GM12878 (cell line): Measurements from ENCODE around the gene PLPP3. TPM values are rescaled to one million over a fixed set of nuclear protein-coding genes. Genes with fewer than 3 reads are reported as not detected.

Experiments
- ATAC-seq: fragments of 200-7000 bp; cut with Tn5 transposase; 3 replicates; pipeline ENCODE4 v1.9.1; 2020; ENCODE audit warnings: mild to moderate bottlenecking, moderate library complexity
- BruUV-seq: library from RNA; stranded (reverse); fragments of 400-500 nt; replicated peaks from 2 replicates; lab custom pipeline; 2021; lab: Mats Ljungman, UMichigan
- CTCF ChIA-PET: fragments of 300-600 bp; sonication (Branson Sonifier 250); formaldehyde crosslinking; extraction: SDS; loops from one replicate; lab custom pipeline; 2021; ENCODE audit warnings: inconsistent platforms; lab: Yijun Ruan, JAX
- POLR2A ChIA-PET: fragments of 350-600 bp; formaldehyde crosslinking; extraction: SDS; loops from one replicate; lab custom pipeline; 2021; ENCODE audit warnings: inconsistent platforms; lab: Charles Lee
- RAD21 ChIA-PET: fragments of 300-600 bp; sonication (Branson Sonifier 250); formaldehyde crosslinking; loops from one replicate; lab custom pipeline; 2023; ENCODE audit warnings: antibody characterized with exemption; ENCODE audit not compliant: unreplicated experiment; lab: Charles Lee
- SMC1A ChIA-PET: fragments of 300-600 bp; sonication (Branson Sonifier 250); formaldehyde crosslinking; loops from one replicate; lab custom pipeline; 2023; ENCODE audit not compliant: unreplicated experiment, uncharacterized antibody; lab: Charles Lee
- DNase-seq: peaks from one replicate; pipeline ENCODE4 v3.0.0-alpha.2; 2011; ENCODE audit warnings: low read depth, low spot score
- FAIRE-seq: peaks from 3 replicates; lab custom pipeline; 2011; peaks lifted over from hg19 to GRCh38; lab: Jason Lieb, UNC
- H2AFZ ChIP-seq: 2 replicates; pipeline ENCODE4 v1.6.0; 2011; ENCODE audit warnings: low read depth, low read length, control low read depth; ENCODE audit not compliant: control insufficient read depth
- H3K27ac ChIP-seq: 2 replicates; pipeline ENCODE4 v1.5.1; 2011; ENCODE audit warnings: control low read depth; ENCODE audit not compliant: control insufficient read depth, insufficient read depth
- H3K27me3 ChIP-seq, 2 experiments: replicated peaks in 1 of 2; 2 replicates each; pipeline versions ENCODE4 v1.6.0 to v1.6.1; 2011; ENCODE audit warnings: low read length in 1 of 2; ENCODE audit not compliant: control insufficient read depth in 2 of 2, insufficient read depth in 2 of 2
- H3K36me3 ChIP-seq, 2 experiments: 2 replicates each; pipeline ENCODE4 v1.5.1; 2011; ENCODE audit warnings: low read length in 1 of 2; ENCODE audit not compliant: control insufficient read depth in 2 of 2, insufficient read depth in 2 of 2
- H3K4me1 ChIP-seq: 2 replicates; pipeline ENCODE4 v1.6.1; 2011; ENCODE audit warnings: mild to moderate bottlenecking, low read length, moderate library complexity, mixed read lengths; ENCODE audit not compliant: control insufficient read depth, insufficient read depth
- H3K4me2 ChIP-seq: 2 replicates; pipeline ENCODE4 v1.6.0; 2011; ENCODE audit warnings: control low read depth; ENCODE audit not compliant: control insufficient read depth, insufficient read depth
- H3K4me3 ChIP-seq: fragments of 200-600 bp; sonication (generic); 2 replicates; pipeline ENCODE4 v1.5.1; 2016
- H3K79me2 ChIP-seq: 2 replicates; pipeline ENCODE4 v1.6.0; 2011; ENCODE audit warnings: low read length; ENCODE audit not compliant: control insufficient read depth, insufficient read depth
- H3K9ac ChIP-seq: 2 replicates; pipeline ENCODE4 v1.8.0; 2011; ENCODE audit warnings: low read length, control low read depth, mixed read lengths; ENCODE audit not compliant: control insufficient read depth, insufficient read depth
- H3K9me3 ChIP-seq: replicated peaks from 3 replicates; pipeline ENCODE4 v1.5.1; 2011; ENCODE audit warnings: mild to moderate bottlenecking, low read length; ENCODE audit not compliant: control insufficient read depth, insufficient read depth
- H4K20me1 ChIP-seq: 2 replicates; pipeline ENCODE4 v1.6.0; 2011; ENCODE audit not compliant: control insufficient read depth, insufficient read depth
- ASH2L ChIP-seq: fragments of 300-600, 200-600 bp; sonication (generic); IDR thresholded peaks from 2 replicates; pipeline ENCODE4 v1.6.1; 2017; ENCODE audit warnings: low read depth, mild to moderate bottlenecking, borderline replicate concordance
- CBX5 ChIP-seq: sonication (generic); IDR thresholded peaks from 2 replicates; pipeline ENCODE4 v1.6.1; 2016; ENCODE audit warnings: low read depth, moderate library complexity, mild to moderate bottlenecking, inconsistent platforms
- MYB ChIP-seq: fragments of 150-350 bp; IDR thresholded peaks from 2 replicates; pipeline ENCODE4 v1.6.1; 2014; ENCODE audit warnings: mild to moderate bottlenecking, low read depth, low read length, borderline replicate concordance
- POLR2AphosphoS5 ChIP-seq: IDR thresholded peaks from 2 replicates; pipeline ENCODE4 v1.6.1; 2011; ENCODE audit warnings: mild to moderate bottlenecking, low read length, inconsistent platforms
- RAD21 ChIP-seq: IDR thresholded peaks from 2 replicates; pipeline ENCODE4 v1.6.1; 2011; ENCODE audit warnings: mild to moderate bottlenecking, low read depth, low read length, moderate library complexity; ENCODE audit not compliant: insufficient read depth
- RELB ChIP-seq: fragments of 450-650 bp; IDR thresholded peaks from 2 replicates; pipeline ENCODE4 v1.6.1; 2017; ENCODE audit warnings: low read depth, mild to moderate bottlenecking, moderate library complexity
- STAT1 ChIP-seq: fragments of 450-650 bp; conservative IDR thresholded peaks from 2 replicates; pipeline ENCODE4 v1.6.1; 2014; ENCODE audit warnings: antibody characterized with exemption, mild to moderate bottlenecking
- SUZ12 ChIP-seq: fragments of 200-600 bp; sonication (generic); IDR thresholded peaks from one replicate; pipeline ENCODE4 v1.6.1; 2018; ENCODE audit warnings: antibody characterized with exemption, mild to moderate bottlenecking; ENCODE audit not compliant: unreplicated experiment
- WGBS: methylation state at CpG from one replicate; pipeline ENCODE4 v1.1.6; 2016; ENCODE audit warnings: low lambda C conversion rate; ENCODE audit not compliant: insufficient replicate concordance, insufficient coverage; ENCODE audit errors: missing lambda C conversion rate; 5-methylcytosine and 5-hydroxymethylcytosine counted together
- in situ Hi-C: fragments of 300-500 bp; cut with MboI; formaldehyde crosslinking; loops from 9 replicates; pipeline ENCODE4 v1.14.3; 2018; ENCODE audit warnings: mixed read lengths
- intact Hi-C: fragments of 100-400 bp; cut with micrococcal nuclease; formaldehyde crosslinking; loops from one replicate; pipeline ENCODE4 v1.14.2; 2022; ENCODE audit not compliant: unreplicated experiment
- polyA plus RNA-seq, 11 experiments: library from polyadenylated mRNA; depleted of rRNA in 4 of 11; unstranded in 6 of 11; stranded (reverse) in 5 of 11; fragments of >200 nt; fragmentation: Nextera tagmentation in 4 of 11; fragmentation: Illumina TruSeq in 1 of 11; extraction: Ambion mirVana in 4 of 11; extraction: Trizol in 1 of 11; gene quantifications; 1 replicate in 1 of 11; 2 replicates in 10 of 11; pipeline versions ENCODE4 v1.2.1 to v1.2.3, GENCODE V29; 2011 to 2016; ENCODE audit warnings: inconsistent platforms in 2 of 11, missing spikeins in 2 of 11, low read depth in 1 of 11
- total RNA-seq, 4 experiments: library from RNA; depleted of rRNA in 3 of 4; stranded (reverse); fragments of >200 nt in 3 of 4; fragmentation: Illumina TruSeq in 1 of 4; extraction: Trizol in 1 of 4; gene quantifications; 2 replicates each; pipeline versions ENCODE4 v1.2.1 to v1.2.3, GENCODE V29; 2013 to 2021

PLPP3 gene
- total and polyA plus RNA-seq, 10 of the 15 experiments (the other 5 are each of a cell fraction or from before 2014, with no cell fraction given): 6.4 to 26.8 (median 9.5) TPM

DNA sequence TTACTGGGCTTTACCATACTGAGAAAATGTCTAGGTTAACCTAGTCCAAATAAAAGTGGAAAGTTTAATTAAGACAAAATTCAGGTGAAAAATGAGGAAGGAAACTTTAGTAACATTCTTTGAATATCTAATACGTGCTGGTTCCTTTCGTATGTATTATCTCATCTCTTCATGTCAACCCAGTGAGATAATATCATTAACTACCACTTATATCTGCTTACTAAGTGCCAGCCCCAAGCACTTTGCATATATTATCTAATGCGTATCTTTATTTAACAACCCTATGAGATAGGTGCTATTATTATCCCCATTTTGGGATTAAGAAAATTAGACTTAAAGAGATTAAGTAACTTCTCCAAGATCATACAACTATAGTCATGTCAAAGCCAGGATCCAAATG is 12.5 kb upstream of the PLPP3 start (continued):
- TF ChIP-seq STAT1 (no peak), POLR2AphosphoS5 (no peak), RAD21 (no peak), RELB (no peak)

DNA sequence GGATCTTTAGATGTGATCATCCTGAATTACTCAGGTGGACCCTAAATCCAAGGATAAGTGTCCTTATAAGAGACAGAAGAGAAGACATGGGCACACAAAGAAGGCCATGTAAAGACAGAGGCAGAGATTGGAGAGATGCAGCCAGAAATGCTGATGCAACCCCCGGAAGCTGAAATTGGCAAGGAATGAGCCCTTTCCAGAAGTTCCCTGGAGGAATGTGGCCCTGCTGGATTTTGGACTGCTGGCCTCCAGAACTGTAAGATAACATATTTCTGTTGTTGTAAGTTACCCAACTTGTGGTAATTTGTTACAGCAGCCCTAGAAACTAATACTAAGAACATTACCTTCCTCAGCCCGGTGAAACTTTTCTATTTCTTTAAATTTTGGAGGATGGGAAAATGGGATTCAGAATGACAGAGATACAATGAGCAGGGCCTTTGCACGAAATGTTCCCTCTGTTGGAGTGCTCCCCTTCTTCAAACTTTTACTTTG is 11.2 kb upstream of the PLPP3 start:
- Histone ChIP-seq H3K36me3 (no peaks in the 10 kb centered on the region), H3K27me3 (no peaks in the 10 kb centered on the region), H3K9ac (no peak overlapping the region), H3K79me2 (no peaks in the 10 kb centered on the region), H3K27ac (no peak overlapping the region), H3K4me3 (no peak overlapping the region), H3K4me2 (no peak overlapping the region), H4K20me1 (no peaks in the 10 kb centered on the region), H2AFZ (no peak overlapping the region), H3K4me1 (no peaks in the 10 kb centered on the region), H3K9me3 (no peaks in the 10 kb centered on the region)
- intact Hi-C loops: no loop called here
- ChIA-PET CTCF (interaction anchor here (0.7 to 1.7 kb wide), 3 partner anchors 729 to 1448 kb away, joined by 3 to 8 read pairs (median 3); no protein-coding TSS in a partner anchor), SMC1A (no interaction called here), RAD21 (no interaction called here), POLR2A (no interaction called here)
- in situ Hi-C loops: no loop called here
- ATAC-seq (no peak), FAIRE-seq (no peak), DNase-seq (no peak)
- WGBS: 13% methylated on average over 3 of the region's 3 CpGs
- BruUV-seq: no TSS peak
- TF ChIP-seq CBX5 (no peak), ASH2L (no peak), SUZ12 (no peak), MYB (no peak)
